TTC549 (cell line): ENCODE measurements around the gene KRT32.

Experiments used
- FAIRE-seq: peaks from 2 replicates; lab custom pipeline; 2012; peaks lifted over from hg19 to GRCh38; lab: Jason Lieb, UNC

KRT32 gene

DNA sequence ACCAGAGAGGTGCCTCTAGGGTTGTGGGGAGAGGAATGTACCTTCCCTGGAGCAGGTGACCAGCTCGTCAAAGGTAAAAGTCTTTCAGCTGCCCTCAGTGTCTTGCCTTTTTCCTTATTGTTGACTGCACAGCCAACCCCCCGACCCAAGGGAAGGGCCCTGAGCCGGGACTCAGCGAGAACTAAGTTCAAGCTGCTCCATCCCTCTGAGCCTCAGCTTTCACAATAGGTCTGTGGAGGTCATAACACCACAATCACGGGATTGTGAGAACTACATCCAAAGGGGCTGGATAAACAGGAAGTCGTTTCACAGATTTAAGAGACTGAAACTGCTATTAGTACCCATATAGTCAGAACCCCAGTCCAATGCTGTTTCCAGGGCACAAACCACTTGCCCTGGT, 25.2 kb upstream of the KRT32 start:
- no peak for FAIRE-seq

GRCh38 chr17:41491476-41491875, 24.3 kb upstream of the KRT32 start:
- no peak for FAIRE-seq

DNA sequence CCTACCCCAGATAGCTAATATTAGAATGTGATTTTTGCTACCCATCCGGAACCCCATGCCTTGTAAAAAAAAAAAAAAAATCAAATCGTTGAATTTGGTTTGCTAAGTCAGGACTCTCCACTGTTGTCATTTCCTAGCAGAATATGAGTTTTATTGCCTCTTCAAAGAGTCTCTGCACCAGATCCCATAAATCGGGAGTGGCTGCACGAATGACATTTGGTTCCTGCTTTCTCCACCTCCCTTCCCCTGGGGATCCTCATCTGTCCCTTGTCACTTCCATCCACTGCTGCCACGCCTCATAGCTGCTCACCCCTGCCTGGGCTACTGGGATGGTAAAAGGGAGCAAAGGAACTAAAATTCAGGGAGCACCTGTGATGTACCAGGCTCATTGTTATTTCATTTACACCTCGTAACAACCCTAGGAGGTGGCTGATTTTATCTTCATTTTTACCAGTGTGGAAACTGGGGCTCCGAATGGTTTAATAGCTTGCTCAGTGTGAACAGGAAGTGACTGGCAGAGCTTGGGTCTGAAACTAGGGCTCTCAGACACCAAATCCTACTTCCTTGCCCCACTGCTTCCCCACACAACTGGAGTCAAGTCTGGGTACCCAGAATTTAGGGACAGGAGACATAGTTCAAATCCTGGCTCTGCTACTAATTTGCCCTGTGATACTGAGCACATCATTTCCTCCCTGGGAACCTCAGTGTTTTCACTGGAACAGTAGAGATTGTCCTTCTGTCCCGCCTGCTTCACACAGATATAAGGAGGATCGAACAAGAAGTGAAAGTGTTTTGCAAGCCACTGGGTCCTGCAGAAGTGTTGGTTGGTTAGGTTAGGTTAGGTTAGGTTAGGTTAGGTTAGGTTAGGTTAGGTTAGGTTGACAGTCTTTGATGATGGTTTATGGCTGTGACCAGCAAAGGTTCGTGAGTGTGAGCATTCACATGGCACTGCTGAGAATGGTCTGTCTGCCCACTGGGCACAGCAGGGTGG, 23.1 kb upstream of the KRT32 start:
- no peak for FAIRE-seq

- no peak for FAIRE-seq
Measured at GRCh38 chr17:41489531-41489930, 22.3 kb upstream of the KRT32 start, which contains the start of gene KRT36. Gene KRT36, minus strand, starts transcription at chr17:41489910. Its CDS starts 46 bp downstream, at chr17:41489864.

- no peak for FAIRE-seq
Measured at GRCh38 chr17:41486809-41487530, 19.8 kb upstream of the KRT32 start.

GRCh38 chr17:41486316-41486715, 19.1 kb upstream of the KRT32 start:
- no peak for FAIRE-seq

- no peak for FAIRE-seq
Measured at GRCh38 chr17:41484920-41485904, 18.0 kb upstream of the KRT32 start.

DNA sequence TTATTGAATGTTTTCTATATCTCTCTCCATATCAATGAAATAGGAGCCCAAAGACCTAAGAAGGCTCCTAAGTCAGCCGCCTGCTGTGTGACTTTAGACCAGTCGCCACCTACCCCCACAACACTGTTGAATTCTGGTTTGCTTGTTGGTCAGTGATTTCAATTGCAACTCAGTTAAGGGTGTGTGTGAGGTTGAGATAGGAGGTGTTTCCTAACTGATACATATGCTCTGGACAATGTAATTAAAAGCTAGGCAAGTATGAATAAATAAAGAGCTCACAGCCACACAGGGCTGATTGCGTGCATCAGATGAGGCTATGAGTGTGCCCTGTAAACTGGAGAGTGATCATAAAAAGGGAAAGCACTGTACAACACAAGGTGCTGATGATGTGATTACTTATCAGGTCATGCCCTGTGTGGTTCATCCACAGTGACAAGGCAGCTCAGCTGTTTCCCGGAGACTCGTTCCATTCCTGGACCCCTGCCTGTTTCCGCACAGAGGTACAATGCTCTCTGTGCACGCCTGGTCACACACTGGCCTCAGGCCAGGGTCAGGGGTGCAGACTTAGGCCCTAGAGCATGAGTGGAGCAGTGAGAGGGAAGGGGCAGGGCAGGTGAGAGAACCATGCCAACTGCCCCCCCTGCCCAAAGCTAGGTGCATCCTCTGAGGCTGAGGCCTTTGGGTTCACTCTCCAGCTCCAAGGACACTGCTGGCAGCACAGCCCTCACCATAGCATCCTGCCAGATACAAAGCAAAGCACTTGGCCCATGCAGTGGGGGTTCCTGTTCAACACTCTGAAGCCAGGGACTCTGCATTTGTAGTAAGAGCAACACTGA, 17.0 kb upstream of the KRT32 start:
- no peak for FAIRE-seq

DNA sequence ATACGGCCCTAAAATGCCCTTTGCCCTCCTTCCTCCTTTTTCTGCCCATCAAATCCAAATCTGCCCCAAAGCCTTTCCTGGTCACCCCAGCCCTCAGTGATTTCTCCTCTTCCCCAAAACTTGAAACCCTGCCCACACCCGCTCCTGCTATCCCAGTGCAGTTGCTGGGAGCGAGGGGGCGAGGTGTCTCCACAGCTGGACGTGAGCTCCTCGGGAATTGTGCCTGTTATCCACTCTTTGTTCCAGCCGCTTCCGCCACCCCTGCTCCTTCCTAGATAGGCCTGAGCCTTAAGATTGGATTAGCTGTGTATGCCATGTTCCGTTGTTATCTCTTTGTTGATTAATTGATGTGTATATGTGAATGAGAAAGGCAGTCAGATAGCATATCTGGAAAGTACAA, 16.3 kb upstream of the KRT32 start:
- FAIRE-seq: no peak

- FAIRE-seq: no peak
Measured at GRCh38 chr17:41481036-41481435, 13.8 kb upstream of the KRT32 start, which contains the start of gene KRT35. Gene KRT35, minus strand, starts transcription at chr17:41481151. Its CDS starts 54 bp downstream, at chr17:41481097.

DNA sequence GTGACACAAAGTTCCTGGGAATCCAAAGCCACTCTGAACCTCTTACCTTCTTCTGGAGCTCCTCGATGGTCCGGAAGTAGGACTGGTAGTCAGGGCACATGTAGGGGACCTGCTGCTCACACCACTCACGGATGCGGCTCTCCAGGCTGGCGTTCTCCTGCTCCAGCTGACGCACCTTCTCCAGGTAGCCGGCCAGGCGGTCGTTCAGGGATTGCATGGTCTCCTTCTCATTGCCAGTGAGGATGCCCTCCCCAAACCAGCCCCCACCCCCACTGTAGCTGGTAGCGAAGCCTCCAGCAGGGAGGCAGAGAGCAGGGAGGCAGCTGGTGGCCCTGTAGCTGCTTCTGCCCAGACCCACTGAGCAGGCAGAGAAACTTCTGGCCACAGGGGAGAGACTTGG, 13.4 kb upstream of the KRT32 start:
- no peak for FAIRE-seq

- FAIRE-seq: no peak
Measured at GRCh38 chr17:41480136-41480535, 12.9 kb upstream of the KRT32 start.

GRCh38 chr17:41478237-41478636, 11.1 kb upstream of the KRT32 start:
- no peak for FAIRE-seq

DNA sequence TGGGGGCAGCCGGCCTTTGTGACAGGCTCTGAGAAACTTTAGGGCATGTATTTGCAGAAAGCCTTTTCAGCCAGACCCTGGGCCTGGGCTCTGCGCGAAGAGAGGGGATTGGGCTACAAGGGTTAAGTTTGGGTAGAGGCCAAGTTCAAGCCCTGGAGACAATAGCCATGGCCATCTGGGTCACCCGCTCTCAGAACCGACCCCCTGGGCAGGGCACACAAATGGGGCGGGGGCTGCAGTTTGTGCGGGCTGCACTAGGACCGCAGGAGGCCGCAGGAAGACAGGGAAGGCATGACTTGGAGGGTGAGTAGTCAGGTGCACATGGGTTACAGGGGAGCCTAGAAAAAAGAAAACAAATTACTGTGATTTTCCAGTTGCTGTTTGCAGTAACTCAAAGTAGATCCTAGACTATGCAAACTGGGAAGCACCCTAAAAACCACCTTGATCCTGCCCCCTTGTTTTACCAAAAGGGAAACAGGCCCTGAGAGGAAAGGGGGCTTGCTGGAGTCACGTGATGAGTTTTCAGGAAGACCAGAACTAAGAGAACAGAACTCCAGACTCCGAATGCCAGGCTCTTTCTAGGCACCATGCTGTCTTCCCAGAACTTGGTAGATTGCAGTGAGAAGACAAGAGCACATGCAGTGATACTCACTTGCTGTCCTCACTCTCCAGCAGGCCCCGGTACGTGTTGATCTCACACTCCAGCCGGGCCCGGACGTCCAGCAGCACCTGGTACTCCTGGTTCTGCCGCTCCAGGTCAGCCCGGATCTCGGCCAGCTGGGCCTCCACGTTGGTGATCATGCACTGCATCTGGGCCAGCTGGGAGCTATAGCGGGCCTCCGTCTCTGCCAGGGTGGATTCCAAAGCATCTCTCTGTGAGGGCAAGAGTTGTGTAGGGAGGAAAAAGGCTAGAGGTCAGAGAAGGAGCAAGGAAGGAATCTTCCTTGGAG, 10.0 kb upstream of the KRT32 start:
- no peak for FAIRE-seq

DNA sequence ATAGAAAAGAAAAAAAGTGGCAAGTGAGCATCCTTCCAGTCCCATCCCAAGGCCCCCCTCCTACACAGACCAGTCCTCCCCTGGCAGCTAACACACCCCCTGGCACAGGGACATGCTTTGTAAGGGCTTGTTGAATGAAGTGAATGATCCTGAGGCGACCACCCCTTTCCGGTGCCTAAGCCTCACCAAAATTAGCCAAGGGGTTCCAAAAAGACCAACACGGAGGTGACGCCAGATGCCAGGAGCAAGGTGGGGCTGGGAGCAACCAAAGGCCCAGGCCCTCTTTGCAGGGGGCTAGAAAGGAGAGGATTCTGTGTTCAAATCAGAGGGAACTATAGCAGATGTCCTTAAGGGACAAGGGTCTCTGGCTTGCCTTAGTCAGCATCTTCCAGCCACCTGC, 8.2 kb upstream of the KRT32 start:
- no peak for FAIRE-seq

- no peak for FAIRE-seq
Measured at GRCh38 chr17:41474863-41475262, 7.7 kb upstream of the KRT32 start.

DNA sequence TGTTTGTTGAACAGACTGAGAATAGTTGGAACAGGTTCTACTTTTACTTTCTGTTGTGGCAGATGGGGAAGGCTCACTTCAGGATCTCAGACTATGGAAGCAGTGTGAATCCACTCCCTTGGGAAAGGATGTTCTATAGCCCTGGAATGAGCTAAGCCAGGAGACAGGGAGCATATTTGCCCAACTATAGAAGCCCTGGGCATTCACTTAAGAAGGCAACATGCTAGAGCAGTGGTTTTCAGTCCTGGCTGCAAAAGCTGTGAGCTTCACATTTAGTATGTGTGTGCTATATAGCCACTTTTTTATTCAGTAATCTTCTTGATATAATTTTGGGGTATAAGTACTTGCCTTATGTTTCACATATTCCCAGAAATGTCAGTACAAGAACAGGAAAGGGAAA, 1.2 kb upstream of the KRT32 start:
- no peak for FAIRE-seq

DNA sequence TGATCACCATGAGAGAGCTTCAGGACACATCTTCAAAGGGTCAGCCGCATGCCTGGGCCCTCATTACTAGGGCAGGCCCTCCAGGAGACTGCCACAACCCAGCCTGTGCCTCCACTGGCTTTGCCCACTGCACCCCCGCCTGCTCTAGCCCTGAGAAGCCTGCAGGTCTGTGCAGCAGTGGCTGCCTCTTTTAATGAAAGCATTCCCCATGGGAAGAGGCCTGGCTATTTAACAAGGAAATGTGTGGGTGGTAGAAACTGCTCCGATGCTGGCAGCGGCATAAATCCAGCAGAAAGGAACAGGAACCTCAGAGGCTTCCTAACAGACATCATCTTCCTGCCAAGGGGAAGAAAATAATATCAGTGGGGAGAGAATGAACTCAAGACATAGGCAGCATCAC, 375 bp upstream of the KRT32 start:
- no peak for FAIRE-seq

DNA sequence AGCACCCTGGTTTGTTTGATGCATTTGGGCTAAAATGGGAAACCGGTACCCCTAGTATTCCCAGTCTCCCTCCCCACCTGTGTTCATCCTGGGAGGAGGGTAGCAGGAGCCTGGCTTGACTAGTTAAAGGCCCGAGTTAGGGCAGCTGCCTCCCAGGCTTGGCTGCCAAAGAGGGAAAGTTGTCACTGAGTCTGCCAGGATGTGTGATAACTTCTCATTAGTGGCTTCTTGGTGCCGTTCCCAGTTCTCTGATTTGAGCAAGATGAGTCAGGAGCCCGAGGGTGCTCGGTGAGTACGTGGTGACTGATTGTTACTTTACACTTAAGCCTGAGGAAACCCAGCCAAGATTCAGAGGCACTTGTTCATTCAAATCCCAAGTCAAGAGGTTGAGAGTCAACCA, 2.5 kb downstream of the KRT32 start:
- FAIRE-seq: no peak

GRCh38 chr17:41464173-41464572, 3.0 kb downstream of the KRT32 start:
- FAIRE-seq: no peak
